SK-N-SH treated with all-trans-retinoic acid at 6 μM for 48 hours (cell line): Measurements from ENCODE around the gene SLC35F4.

ENCODE experiments used
- ATAC-seq: fragments of 200-7000 bp; cut with Tn5 transposase; 3 replicates; pipeline ENCODE4 v1.9.1; 2020; ENCODE audit warnings: mild to moderate bottlenecking, moderate library complexity
- ARNTL ChIP-seq: fragments of 450-650 bp; formaldehyde crosslinking; IDR thresholded peaks from 2 replicates; pipeline ENCODE4 v1.5.0; 2020; ENCODE audit warnings: low read depth, mild to moderate bottlenecking, moderate library complexity, borderline replicate concordance
- CREB5 ChIP-seq: fragments of 250-450 bp; sonication (Bioruptor Pico); IDR thresholded peaks from 2 replicates; pipeline ENCODE4 v1.5.1; 2020; ENCODE audit warnings: low read depth, mild to moderate bottlenecking, moderate library complexity
- CSDC2 ChIP-seq: fragments of 250-450 bp; sonication (Bioruptor Pico); IDR thresholded peaks from 2 replicates; pipeline ENCODE4 v1.5.0; 2020; ENCODE audit warnings: mild to moderate bottlenecking, moderate library complexity
- CSRNP3 ChIP-seq: fragments of 250-450 bp; sonication (Bioruptor Pico); IDR thresholded peaks from 2 replicates; pipeline ENCODE4 v1.5.1; 2021; ENCODE audit warnings: mild to moderate bottlenecking, moderate library complexity
- ESRRG ChIP-seq: fragments of 250-450 bp; sonication (Bioruptor Pico); IDR thresholded peaks from 2 replicates; pipeline ENCODE4 v1.6.1; 2021; ENCODE audit warnings: mild to moderate bottlenecking
- ISL1 ChIP-seq: fragments of 250-450 bp; sonication (Bioruptor Pico); IDR thresholded peaks from 2 replicates; pipeline ENCODE4 v2.1.2; 2022; ENCODE audit warnings: mild to moderate bottlenecking, moderate library complexity
- PATZ1 ChIP-seq: fragments of 250-450 bp; sonication (Bioruptor Pico); IDR thresholded peaks from 2 replicates; pipeline ENCODE4 v1.8.0; 2020; ENCODE audit warnings: mild to moderate bottlenecking, moderate library complexity, borderline replicate concordance
- POU6F1 ChIP-seq: fragments of 250-450 bp; sonication (Bioruptor Pico); IDR thresholded peaks from 2 replicates; pipeline ENCODE4 v1.8.0; 2021; ENCODE audit warnings: low read depth, mild to moderate bottlenecking, moderate library complexity, borderline replicate concordance
- PPARA ChIP-seq: fragments of 250-450 bp; sonication (Bioruptor Pico); IDR thresholded peaks from 2 replicates; pipeline ENCODE4 v1.5.0; 2020; ENCODE audit warnings: mild to moderate bottlenecking, borderline replicate concordance
- RARB ChIP-seq: fragments of 250-450 bp; sonication (Bioruptor Pico); IDR thresholded peaks from 2 replicates; pipeline ENCODE4 v1.8.0; 2021; ENCODE audit warnings: mild to moderate bottlenecking, moderate library complexity
- SNAI2 ChIP-seq: fragments of 250-450 bp; sonication (Bioruptor Pico); IDR thresholded peaks from 2 replicates; pipeline ENCODE4 v1.5.0; 2020; ENCODE audit warnings: mild to moderate bottlenecking, moderate library complexity
- TCF4 ChIP-seq: fragments of 250-450 bp; sonication (Bioruptor Pico); IDR thresholded peaks from 2 replicates; pipeline ENCODE4 v1.8.0; 2021; ENCODE audit warnings: mild to moderate bottlenecking, moderate library complexity, borderline replicate concordance
- TOX ChIP-seq: fragments of 250-450 bp; sonication (Bioruptor Pico); IDR thresholded peaks from 2 replicates; pipeline ENCODE4 v1.8.0; 2021; ENCODE audit warnings: mild to moderate bottlenecking, moderate library complexity, borderline replicate concordance
- TSHZ2 ChIP-seq: fragments of 250-450 bp; sonication (Bioruptor Pico); IDR thresholded peaks from 2 replicates; pipeline ENCODE4 v1.5.0; 2020; ENCODE audit warnings: mild to moderate bottlenecking, moderate library complexity
- ZFP3 ChIP-seq: fragments of 250-450 bp; sonication (Bioruptor Pico); IDR thresholded peaks from 2 replicates; pipeline ENCODE4 v1.5.0; 2020; ENCODE audit warnings: mild to moderate bottlenecking, moderate library complexity
- ZFP30 ChIP-seq: fragments of 450-650 bp; formaldehyde crosslinking; IDR thresholded peaks from 2 replicates; pipeline ENCODE4 v1.5.0; 2022; ENCODE audit warnings: mild to moderate bottlenecking, moderate library complexity
- ZNF565 ChIP-seq: fragments of 450-650 bp; formaldehyde crosslinking; conservative IDR thresholded peaks from 2 replicates; pipeline ENCODE4 v1.5.0; 2020; ENCODE audit warnings: low read depth, mild to moderate bottlenecking, moderate library complexity
- ZNF70 ChIP-seq: fragments of 450-650 bp; formaldehyde crosslinking; IDR thresholded peaks from 2 replicates; pipeline ENCODE4 v1.5.0; 2020; ENCODE audit warnings: mild to moderate bottlenecking, moderate library complexity
- ZNF8 ChIP-seq: fragments of 450-650 bp; formaldehyde crosslinking; IDR thresholded peaks from 2 replicates; pipeline ENCODE4 v1.5.0; 2020; ENCODE audit warnings: mild to moderate bottlenecking, moderate library complexity

The SLC35F4 gene

GRCh38 chr14:57746563-57746962 is 119.3 kb downstream of the SLC35F4 start (continued):
- no peak for TF ChIP-seq SNAI2
- TF ChIP-seq PATZ1 (CRISPR knock-in tag), result no peak

GRCh38 chr14:57739516-57739915 is 126.4 kb downstream of the SLC35F4 start:
- no peak for TF ChIP-seq CSDC2 (CRISPR knock-in tag)
- TF ChIP-seq PPARA, result no peak
- TF ChIP-seq CSRNP3, result no peak
- no peak for TF ChIP-seq ISL1 (CRISPR knock-in tag)
- no peak for TF ChIP-seq ZNF70 (CRISPR knock-in tag)
- TF ChIP-seq ZNF8, result no peak
- TF ChIP-seq POU6F1 (CRISPR knock-in tag), result no peak
- no peak for TF ChIP-seq SNAI2
- no peak for TF ChIP-seq CREB5 (CRISPR knock-in tag)
- TF ChIP-seq ZFP30 (CRISPR knock-in tag), result no peak
- ATAC-seq, result no peak

- TF ChIP-seq SNAI2 (no peak), TSHZ2 (CRISPR knock-in tag) (no peak), PPARA (no peak), ZNF565 (CRISPR knock-in tag) (no peak), ESRRG (CRISPR knock-in tag) (no peak), ZNF70 (CRISPR knock-in tag) (no peak), ARNTL (CRISPR knock-in tag) (no peak), CREB5 (CRISPR knock-in tag) (no peak), TOX (CRISPR knock-in tag) (no peak), RARB (no peak), ZFP30 (CRISPR knock-in tag) (no peak), TCF4 (CRISPR knock-in tag) (no peak), ZFP3 (CRISPR knock-in tag) (no peak), PATZ1 (CRISPR knock-in tag) (no peak)
- ATAC-seq, result no peak
Observed at GRCh38 chr14:57737598-57737997, 128.3 kb downstream of the SLC35F4 start.
